ENCODE measurements around the gene TTC19.

The TTC19 gene

GRCh38 chr17:15999141-15999973, at the start of gene TTC19, which contains the start of gene ZSWIM7 (continued):
- TF ChIP-seq ZNF148 (tag by site-specific recombination; IDR thresholded peaks at IDR 0.05; ENCODE audit: borderline replicate concordance) (no peak), ZBTB7A (tag by site-specific recombination; IDR thresholded peaks at IDR 0.05; ENCODE audit: low read depth) (0 out of 2 replicates have a peak, but pooled peaks have one; percentile 32), GLI4 (tag by site-specific recombination; IDR thresholded peaks at IDR 0.05) (peak; percentile 46; the same call in 1 of the 2 replicates), KLF7 (tag by site-specific recombination; IDR thresholded peaks at IDR 0.05; ENCODE audit: borderline replicate concordance) (peak; percentile 94), PRDM2 (tag by site-specific recombination; IDR thresholded peaks at IDR 0.05; ENCODE audit: borderline replicate concordance) (no peak), GLIS2 (tag by site-specific recombination; IDR thresholded peaks at IDR 0.05) (peak; percentile 100), ZNF624 (tag by site-specific recombination; IDR thresholded peaks at IDR 0.05) (no peak), ZNF121 (tag by site-specific recombination; IDR thresholded peaks at IDR 0.05) (no peak), ZNF18 (tag by site-specific recombination; IDR thresholded peaks at IDR 0.05) (no peak), ZNF837 (tag by site-specific recombination; IDR thresholded peaks at IDR 0.05) (no peak), ELK4 (IDR thresholded peaks at IDR 0.05; ENCODE audit: borderline replicate concordance, low read depth, low read length) (no peak), ZNF138 (tag by site-specific recombination; IDR thresholded peaks at IDR 0.05; ENCODE audit: borderline replicate concordance) (no peak), ZNF76 (tag by site-specific recombination; IDR thresholded peaks at IDR 0.05; ENCODE audit: borderline replicate concordance, low read depth) (peak; percentile 76; the same call in 1 of the 2 replicates), ZNF146 (tag by site-specific recombination; IDR thresholded peaks at IDR 0.05) (no peak), ZNF324 (tag by site-specific recombination; IDR thresholded peaks at IDR 0.05) (peak; percentile 95), ZNF10 (tag by site-specific recombination; IDR thresholded peaks at IDR 0.05) (peak; percentile 41; the same call in 1 of the 2 replicates), ZXDB (tag by site-specific recombination; IDR thresholded peaks at IDR 0.05) (peak; percentile 84), ZNF518A (tag by site-specific recombination; conservative IDR thresholded peaks at IDR 0.05; ENCODE audit: low read depth) (no peak; the same call in 1 of the 2 replicates), ZNF704 (tag by site-specific recombination; IDR thresholded peaks at IDR 0.05) (peak; percentile 80; the same call in 1 of the 2 replicates), ZNF302 (tag by site-specific recombination; IDR thresholded peaks at IDR 0.05; ENCODE audit: low read depth) (no peak)
